Choroid plexus epithelial cell (primary cell): ENCODE measurements around the gene SLC39A1.

Experiments
- DNase-seq: peaks from one replicate; pipeline ENCODE4 v3.0.0-alpha.2; 2010; ENCODE audit warnings: low read depth
- H3K4me3 ChIP-seq: 2 replicates; pipeline ENCODE4 v1.5.1; 2011; ENCODE audit warnings: low read depth, mild to moderate bottlenecking, control low read depth, low read length, moderate library complexity
- TF ChIP-seq, protein P1 (sequence below): conservative IDR thresholded peaks from 2 replicates; pipeline ENCODE4 v1.5.1; 2011; ENCODE audit warnings: low read depth, mild to moderate bottlenecking, control low read depth, inconsistent platforms, low read length, moderate library complexity

The SLC39A1 gene

DNA sequence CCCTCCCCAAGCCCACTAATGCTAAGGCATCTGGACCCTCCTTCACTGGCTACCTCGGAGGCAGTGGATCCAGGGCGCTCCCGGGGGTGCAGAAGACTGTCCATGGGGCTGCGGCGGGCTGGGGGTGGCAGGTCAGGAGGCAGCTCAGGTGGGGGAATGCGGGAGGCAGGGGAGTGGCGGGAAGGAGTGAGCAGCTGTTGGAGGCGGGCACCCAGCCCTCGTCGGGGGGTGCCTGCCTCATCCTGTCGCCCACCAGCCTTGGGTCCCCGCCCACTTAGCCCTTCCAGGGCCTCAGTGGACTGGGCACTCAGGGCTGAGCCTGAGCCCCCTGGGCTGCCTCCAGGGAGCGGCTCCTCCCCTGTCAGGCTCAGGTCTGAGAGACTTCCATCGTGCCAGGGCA, 29.9 kb downstream of the SLC39A1 start:
- DNase-seq = no peak
- TF ChIP-seq, protein P1, sequence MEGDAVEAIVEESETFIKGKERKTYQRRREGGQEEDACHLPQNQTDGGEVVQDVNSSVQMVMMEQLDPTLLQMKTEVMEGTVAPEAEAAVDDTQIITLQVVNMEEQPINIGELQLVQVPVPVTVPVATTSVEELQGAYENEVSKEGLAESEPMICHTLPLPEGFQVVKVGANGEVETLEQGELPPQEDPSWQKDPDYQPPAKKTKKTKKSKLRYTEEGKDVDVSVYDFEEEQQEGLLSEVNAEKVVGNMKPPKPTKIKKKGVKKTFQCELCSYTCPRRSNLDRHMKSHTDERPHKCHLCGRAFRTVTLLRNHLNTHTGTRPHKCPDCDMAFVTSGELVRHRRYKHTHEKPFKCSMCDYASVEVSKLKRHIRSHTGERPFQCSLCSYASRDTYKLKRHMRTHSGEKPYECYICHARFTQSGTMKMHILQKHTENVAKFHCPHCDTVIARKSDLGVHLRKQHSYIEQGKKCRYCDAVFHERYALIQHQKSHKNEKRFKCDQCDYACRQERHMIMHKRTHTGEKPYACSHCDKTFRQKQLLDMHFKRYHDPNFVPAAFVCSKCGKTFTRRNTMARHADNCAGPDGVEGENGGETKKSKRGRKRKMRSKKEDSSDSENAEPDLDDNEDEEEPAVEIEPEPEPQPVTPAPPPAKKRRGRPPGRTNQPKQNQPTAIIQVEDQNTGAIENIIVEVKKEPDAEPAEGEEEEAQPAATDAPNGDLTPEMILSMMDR = no peak
- H3K4me3 ChIP-seq = no peak overlapping the region

GRCh38 chr1:153932156-153933131, 30.9 kb downstream of the SLC39A1 start:
- H3K4me3 ChIP-seq = no peak overlapping the region
- no peak for DNase-seq
- TF ChIP-seq, protein P1 = no peak

DNA sequence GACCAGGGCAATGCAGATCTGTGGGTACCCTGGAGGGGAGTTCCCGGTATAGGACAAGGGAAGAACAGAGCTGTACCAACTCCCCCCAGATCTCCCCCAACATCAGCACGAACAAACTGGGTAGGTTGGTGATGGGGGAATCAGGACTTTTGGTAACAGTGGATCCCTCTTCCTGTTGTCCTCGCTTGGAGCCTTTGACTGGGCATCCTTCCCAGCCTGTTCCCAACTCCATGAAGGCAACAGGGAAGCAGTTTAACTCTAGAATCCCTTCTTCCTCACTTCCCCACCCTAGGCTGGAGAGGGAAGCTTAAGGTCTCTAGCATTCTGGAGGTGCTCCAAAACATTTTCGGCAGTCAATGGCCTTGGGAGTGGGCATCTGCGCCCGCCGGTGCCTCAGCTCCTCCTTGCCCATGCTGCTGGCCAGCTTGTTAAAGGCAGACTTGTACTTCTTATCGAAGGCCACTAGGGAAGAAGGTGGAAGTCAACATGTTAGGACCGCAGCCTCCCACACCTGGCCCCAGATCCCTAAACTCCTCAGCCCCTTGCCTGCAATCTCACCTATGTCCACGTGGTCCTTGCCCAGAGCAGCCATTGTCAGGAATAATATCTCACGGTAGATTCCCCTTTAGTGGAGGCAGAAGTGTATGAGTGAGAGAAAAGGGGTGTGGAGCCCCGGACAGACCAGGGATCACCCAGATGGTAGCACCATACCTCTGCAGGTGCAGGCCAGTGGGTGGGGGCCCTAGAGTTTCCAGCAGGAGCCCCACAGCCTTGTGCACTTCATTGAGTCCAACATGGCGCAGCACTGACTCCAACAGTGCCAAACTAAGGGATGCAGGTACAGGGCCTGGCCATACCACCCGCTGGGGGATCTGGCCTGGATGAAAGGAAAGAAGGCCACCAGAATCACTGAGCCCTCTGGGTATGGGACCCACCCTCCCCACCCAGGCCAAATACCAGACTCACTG, 33.1 kb downstream of the SLC39A1 start:
- TF ChIP-seq, protein P1 = no peak
- no peak overlapping the region for H3K4me3 ChIP-seq
- no peak for DNase-seq

DNA sequence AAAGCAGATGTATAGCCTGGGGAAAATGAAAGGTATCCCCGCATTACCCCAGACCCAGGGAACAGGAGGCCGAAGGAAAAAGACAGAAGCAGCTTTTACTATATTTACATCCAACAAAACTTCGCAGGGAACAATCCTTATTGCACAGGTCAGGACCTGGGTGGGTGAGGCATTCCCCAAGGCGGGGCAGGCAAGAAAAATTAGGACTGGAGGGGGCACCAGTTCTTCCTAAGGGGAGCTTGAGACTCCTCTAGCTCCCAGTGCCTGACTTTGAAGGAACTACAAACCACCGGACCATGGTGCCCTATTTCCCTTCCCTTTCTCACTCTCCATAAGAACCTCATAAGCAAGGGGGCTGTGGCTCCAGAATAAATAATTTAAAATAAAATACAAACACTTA, 33.9 kb downstream of the SLC39A1 start:
- no peak for DNase-seq
- TF ChIP-seq, protein P1 = no peak
- H3K4me3 ChIP-seq = no peak overlapping the region

- TF ChIP-seq, protein P1 = no peak
- no peak for DNase-seq
- H3K4me3 ChIP-seq = no peak overlapping the region
Observed at GRCh38 chr1:153928791-153929341, 34.5 kb downstream of the SLC39A1 start.

DNA sequence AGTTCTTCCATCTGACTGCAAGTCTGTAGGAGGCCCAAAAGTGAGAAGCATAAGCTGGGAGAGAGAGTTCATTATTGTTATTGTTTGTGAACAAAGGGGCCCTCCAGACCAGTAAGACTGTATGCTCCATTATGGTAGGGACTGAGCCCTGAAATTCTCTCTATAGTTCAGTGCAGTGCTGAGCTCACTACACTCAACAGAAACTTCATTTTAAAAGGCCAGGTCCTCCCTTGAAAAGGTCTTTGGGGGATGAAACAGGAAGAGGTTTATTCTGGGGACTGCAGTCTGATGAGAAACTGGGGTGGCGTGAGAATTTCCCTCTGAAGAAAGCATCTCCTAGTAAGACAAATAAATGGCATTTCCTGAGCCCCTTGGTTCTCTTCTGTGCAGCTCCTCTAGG, 35.1 kb downstream of the SLC39A1 start:
- no peak overlapping the region for H3K4me3 ChIP-seq
- TF ChIP-seq, protein P1 = no peak
- DNase-seq = no peak
